GM12864 (cell line): ENCODE data around the gene RLBP1.

Experiments
- DNase-seq: peaks from one replicate; pipeline ENCODE4 v3.0.0-alpha.2; 2011; ENCODE audit warnings: low read depth
- H3K4me3 ChIP-seq: 2 replicates; pipeline ENCODE4 v1.5.1; 2011; ENCODE audit warnings: mild to moderate bottlenecking, low read depth, low read length, control low read depth
- TF ChIP-seq, protein P1 (sequence below): IDR thresholded peaks from 2 replicates; pipeline ENCODE4 v1.5.1; 2011; ENCODE audit warnings: low read depth, mild to moderate bottlenecking, moderate library complexity, low read length, control low read depth, inconsistent platforms; ENCODE audit errors: missing control alignments

RLBP1 gene

DNA sequence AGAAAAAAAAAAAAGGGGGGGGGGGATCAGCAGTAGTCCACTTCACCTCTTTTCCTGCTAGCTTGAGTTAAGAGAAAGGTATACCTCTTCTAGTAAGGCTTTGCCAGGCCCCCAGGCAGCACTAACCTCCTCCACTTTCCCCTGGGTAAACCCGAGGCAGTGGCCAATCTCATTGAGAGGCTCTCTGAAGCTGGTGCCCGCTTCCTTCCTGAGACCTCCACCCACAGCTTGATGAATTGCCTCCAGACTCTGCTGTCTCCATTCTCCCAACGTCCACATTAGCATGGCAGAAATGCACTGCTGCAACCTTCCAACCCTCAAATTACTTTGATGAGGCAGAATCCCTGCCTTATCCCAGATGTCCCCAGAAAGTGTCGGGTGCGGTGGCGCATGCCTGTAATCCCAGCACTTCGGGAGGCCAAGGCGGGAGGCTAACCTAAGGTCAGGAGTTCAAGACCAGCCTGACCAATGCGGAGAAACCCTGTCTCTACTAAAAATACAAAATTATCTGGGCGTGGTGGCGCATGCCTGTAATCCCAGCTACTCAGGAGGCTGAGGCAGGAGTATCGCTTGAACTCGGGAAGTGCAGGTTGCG, 15.3 kb downstream of the RLBP1 start:
- TF ChIP-seq, protein P1, sequence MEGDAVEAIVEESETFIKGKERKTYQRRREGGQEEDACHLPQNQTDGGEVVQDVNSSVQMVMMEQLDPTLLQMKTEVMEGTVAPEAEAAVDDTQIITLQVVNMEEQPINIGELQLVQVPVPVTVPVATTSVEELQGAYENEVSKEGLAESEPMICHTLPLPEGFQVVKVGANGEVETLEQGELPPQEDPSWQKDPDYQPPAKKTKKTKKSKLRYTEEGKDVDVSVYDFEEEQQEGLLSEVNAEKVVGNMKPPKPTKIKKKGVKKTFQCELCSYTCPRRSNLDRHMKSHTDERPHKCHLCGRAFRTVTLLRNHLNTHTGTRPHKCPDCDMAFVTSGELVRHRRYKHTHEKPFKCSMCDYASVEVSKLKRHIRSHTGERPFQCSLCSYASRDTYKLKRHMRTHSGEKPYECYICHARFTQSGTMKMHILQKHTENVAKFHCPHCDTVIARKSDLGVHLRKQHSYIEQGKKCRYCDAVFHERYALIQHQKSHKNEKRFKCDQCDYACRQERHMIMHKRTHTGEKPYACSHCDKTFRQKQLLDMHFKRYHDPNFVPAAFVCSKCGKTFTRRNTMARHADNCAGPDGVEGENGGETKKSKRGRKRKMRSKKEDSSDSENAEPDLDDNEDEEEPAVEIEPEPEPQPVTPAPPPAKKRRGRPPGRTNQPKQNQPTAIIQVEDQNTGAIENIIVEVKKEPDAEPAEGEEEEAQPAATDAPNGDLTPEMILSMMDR, result no peak
- no peak overlapping the region for H3K4me3 ChIP-seq
- no peak for DNase-seq

- H3K4me3 ChIP-seq, result no peak overlapping the region
- TF ChIP-seq, protein P1, result no peak
- no peak for DNase-seq
Measured at GRCh38 chr15:89203705-89204273, 17.6 kb downstream of the RLBP1 start.

DNA sequence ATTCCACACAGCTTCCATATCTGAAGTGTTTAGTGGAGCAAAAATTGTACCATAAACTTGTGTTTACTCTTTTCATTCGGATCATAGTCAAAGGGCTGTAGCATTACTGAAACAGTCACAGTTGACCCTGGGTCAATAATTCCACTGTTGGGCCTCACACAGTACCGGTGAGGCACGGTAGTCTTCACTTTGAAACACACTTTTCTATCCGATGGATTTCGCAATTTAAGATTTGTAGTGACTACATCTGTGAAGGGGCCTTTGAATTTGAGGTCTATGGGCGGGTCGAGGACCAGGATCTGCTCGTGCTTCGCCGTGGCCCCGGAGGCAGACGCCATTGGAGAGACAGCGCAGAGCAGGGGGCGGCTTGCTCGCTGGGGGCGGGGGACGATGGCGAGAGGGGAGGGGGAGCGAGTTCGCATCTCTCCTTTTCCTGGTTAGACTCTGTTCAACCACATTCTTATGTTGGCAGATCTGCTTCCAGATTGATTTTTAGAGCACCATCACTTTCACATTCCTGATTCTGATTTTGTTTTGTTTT, 19.8 kb downstream of the RLBP1 start:
- TF ChIP-seq, protein P1, result no peak
- H3K4me3 ChIP-seq, result no peak overlapping the region
- no peak for DNase-seq

DNA sequence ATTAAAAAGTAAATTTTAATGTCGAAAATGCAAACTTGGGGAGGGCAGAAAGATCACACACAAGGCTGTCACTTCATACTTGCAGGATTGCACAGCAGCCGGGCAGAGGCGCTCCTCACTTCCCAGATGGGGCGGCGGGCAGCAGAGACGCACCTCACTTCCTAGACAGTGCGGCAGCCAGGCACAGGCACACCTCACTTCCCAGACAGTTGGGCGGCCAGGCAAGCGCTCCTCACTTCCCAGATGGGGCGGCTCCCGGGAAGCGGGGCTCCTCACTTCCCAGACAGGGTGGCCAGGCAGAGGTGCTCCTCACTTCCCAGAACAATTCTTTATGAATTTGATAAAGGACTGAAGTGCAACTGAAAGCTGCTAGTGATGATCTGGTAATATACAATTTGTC, 21.2 kb downstream of the RLBP1 start:
- TF ChIP-seq, protein P1, result no peak
- no peak overlapping the region for H3K4me3 ChIP-seq
- no peak for DNase-seq

- H3K4me3 ChIP-seq, result no peak overlapping the region
- no peak for DNase-seq
- TF ChIP-seq, protein P1, result no peak
Measured at GRCh38 chr15:89199746-89200145, 21.6 kb downstream of the RLBP1 start.

DNA sequence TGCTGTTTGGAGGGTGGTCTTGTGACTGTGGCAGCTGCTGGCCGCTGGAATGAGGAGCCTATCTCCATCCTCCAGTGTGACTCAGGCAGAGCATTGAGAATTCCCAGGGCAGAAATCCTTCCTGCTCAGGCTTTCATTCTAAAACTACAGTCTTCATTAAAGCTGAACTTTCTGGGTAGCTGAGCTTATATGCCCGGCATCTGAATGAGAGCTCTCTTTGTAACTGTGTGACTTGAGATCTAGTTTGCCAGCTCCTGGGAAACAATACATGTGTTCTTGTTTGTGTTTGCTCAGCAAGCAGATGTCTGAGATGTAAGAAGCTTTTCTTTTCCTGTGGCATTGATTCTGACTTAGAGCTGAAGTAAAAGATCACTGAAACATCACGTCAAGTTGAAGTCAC, 22.4 kb downstream of the RLBP1 start:
- no peak overlapping the region for H3K4me3 ChIP-seq
- DNase-seq, result no peak
- TF ChIP-seq, protein P1, result no peak

- H3K4me3 ChIP-seq, result no peak overlapping the region
- DNase-seq, result no peak
- TF ChIP-seq, protein P1, result no peak
Measured at GRCh38 chr15:89198196-89198595, 23.2 kb downstream of the RLBP1 start.
